Body of pancreas (tissue), 4 donors: Measurements from ENCODE around the gene SLC38A8. TPM values are rescaled to one million over a fixed set of nuclear protein-coding genes. Genes with fewer than 3 reads are reported as not detected.

Experiments
- ATAC-seq: fragments of 150-250 bp; one replicate; pipeline ENCODE4 v1.9.1; 2016
- DNase-seq, 4 donors: peaks; one replicate each; pipeline ENCODE4 v3.0.0-alpha.2; 2019
- H3K27ac ChIP-seq, 4 donors: fragments of 200-600 bp; sonication (generic); 1 replicate in 3 of 4; 2 replicates in 1 of 4; pipeline versions ENCODE4 v1.5.1 to v1.6.1; 2016 to 2019; ENCODE audit warnings: mild to moderate bottlenecking in 1 of 4, mixed read lengths in 1 of 4, moderate library complexity in 1 of 4
- H3K27me3 ChIP-seq, 2 donors: fragments of 200-600 bp; sonication (generic); one replicate each; pipeline ENCODE4 v1.6.0; 2016; ENCODE audit warnings: mild to moderate bottlenecking in 1 of 2
- H3K36me3 ChIP-seq, 2 donors: fragments of 200-600 bp; sonication (generic); replicated peaks in 1 of 2; 2 replicates each; pipeline ENCODE4 v1.5.1; 2016; ENCODE audit warnings: low read depth in 2 of 2; ENCODE audit not compliant: insufficient read depth in 1 of 2
- H3K4me1 ChIP-seq: fragments of 200-600 bp; sonication (generic); one replicate; pipeline ENCODE4 v1.6.0; 2016
- H3K4me3 ChIP-seq, 2 donors: fragments of 200-600 bp; sonication (generic); 1 replicate in 1 of 2; 2 replicates in 1 of 2; pipeline ENCODE4 v1.5.1; 2016 to 2019
- H3K9me3 ChIP-seq, 3 donors: fragments of 200-600 bp; sonication (generic); 1 replicate in 2 of 3; 2 replicates in 1 of 3; pipeline ENCODE4 v1.5.1; 2016
- POLR2A ChIP-seq, 3 donors: fragments of 450-650 bp; IDR thresholded peaks; one replicate each; pipeline ENCODE4 v1.6.1; 2016; ENCODE audit warnings: antibody characterized with exemption in 3 of 3, mild to moderate bottlenecking in 2 of 3
- WGBS, 2 donors: methylation state at CpG; one replicate each; pipeline ENCODE4 v1.1.5; 2017; 5-methylcytosine and 5-hydroxymethylcytosine counted together
- intact Hi-C: fragments of 100-400 bp; cut with DNase I; formaldehyde crosslinking; loops from one replicate; pipeline ENCODE4 v1.15.1; 2023
- total RNA-seq, 2 donors: library from RNA; depleted of rRNA; stranded (reverse); fragments of >200 nt; gene quantifications; one replicate each; pipeline ENCODE4 v1.1.0, GENCODE V29; 2016
- TF ChIP-seq, protein P1 (sequence below), 7 experiments: fragments of 450-650 bp in 4 of 7; fragments of 200-600 bp in 3 of 7; sonication (generic) in 3 of 7; IDR thresholded peaks; one replicate each; pipeline ENCODE4 v1.5.1; 2016 to 2019; ENCODE audit warnings: antibody characterized with exemption in 7 of 7

SLC38A8 gene
- total RNA-seq, 2 donors from 2014 or later, result not detected

DNA sequence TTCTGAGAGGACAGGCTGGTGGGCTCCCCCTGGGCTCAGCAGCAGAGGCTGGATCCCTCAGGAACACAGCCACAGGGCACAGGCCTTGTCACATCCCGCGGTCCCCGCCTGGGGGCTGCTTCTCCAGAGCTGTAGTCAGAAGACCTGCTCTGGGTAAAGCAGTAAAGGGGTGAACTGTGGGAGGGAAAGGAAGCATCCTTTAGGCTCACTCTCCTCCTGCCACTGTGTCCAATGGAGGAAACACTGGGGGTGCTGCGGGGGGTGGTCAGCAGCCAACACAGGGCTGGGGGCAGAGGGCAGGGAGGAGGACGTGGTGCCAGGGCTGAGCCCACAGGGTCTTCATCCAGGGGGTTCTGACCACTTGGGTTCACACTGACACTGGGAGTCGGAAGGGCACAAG is 5.0 kb upstream of the SLC38A8 start:
- Histone ChIP-seq H3K36me3 (no peaks in the 10 kb centered on the region), H3K27ac (no peak overlapping the region), H3K4me3 (no peak overlapping the region), H3K9me3 (no peaks in the 10 kb centered on the region), H3K27me3 (no peaks in the 10 kb centered on the region), H3K4me1 (peaks cover 27% of the 10 kb centered on the region)
- ATAC-seq (no peak), DNase-seq (no peak)
- WGBS, 2 donors, result 89 to 90% methylated on average over 3 to 6 of the region's 6 CpGs
- intact Hi-C loops, result loop anchor here (10.0 kb wide), 2 partner anchors 83 to 213 kb away; partner anchors contain the start of gene NECAB2
- TF ChIP-seq POLR2A (IDR thresholded peaks at IDR 0.05), result no peak
- TF ChIP-seq, protein P1, sequence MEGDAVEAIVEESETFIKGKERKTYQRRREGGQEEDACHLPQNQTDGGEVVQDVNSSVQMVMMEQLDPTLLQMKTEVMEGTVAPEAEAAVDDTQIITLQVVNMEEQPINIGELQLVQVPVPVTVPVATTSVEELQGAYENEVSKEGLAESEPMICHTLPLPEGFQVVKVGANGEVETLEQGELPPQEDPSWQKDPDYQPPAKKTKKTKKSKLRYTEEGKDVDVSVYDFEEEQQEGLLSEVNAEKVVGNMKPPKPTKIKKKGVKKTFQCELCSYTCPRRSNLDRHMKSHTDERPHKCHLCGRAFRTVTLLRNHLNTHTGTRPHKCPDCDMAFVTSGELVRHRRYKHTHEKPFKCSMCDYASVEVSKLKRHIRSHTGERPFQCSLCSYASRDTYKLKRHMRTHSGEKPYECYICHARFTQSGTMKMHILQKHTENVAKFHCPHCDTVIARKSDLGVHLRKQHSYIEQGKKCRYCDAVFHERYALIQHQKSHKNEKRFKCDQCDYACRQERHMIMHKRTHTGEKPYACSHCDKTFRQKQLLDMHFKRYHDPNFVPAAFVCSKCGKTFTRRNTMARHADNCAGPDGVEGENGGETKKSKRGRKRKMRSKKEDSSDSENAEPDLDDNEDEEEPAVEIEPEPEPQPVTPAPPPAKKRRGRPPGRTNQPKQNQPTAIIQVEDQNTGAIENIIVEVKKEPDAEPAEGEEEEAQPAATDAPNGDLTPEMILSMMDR (IDR thresholded peaks at IDR 0.05), result no peak

DNA sequence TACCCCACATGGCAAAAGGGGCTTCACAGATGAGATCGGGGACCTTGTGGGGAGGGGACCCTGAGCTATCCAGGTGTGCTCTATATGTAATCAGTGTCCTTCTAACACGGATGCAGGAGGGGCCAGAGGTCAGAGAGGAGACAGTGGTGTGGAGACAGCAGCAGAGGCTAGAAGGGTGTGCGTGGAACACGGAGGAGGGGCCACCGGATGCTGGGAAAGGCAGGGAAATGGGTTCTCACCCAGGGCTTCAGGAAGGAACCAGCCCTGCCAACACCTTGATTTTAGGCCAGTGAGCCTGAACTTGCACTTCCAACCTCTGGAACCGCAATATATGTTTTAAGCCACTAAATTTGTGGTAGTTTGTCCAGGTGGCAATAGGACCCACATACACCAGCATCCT is 4.6 kb upstream of the SLC38A8 start:
- intact Hi-C loops, result loop anchor here (10.0 kb wide), 2 partner anchors 82 to 212 kb away; partner anchors contain the start of gene NECAB2
- no peak for ATAC-seq
- Histone ChIP-seq H3K36me3 (no peaks in the 10 kb centered on the region), H3K4me1 (peaks cover 27% of the 10 kb centered on the region), H3K4me3 (no peak overlapping the region), H3K27ac (no peak overlapping the region), H3K27me3 (no peaks in the 10 kb centered on the region), H3K9me3 (no peaks in the 10 kb centered on the region)
- DNase-seq, result no peak
- no peak for TF ChIP-seq POLR2A (IDR thresholded peaks at IDR 0.05)
- TF ChIP-seq, protein P1 (IDR thresholded peaks at IDR 0.05), result no peak
- WGBS, 2 donors, result 87 to 89% methylated on average over 6 of the region's 6 CpGs

DNA sequence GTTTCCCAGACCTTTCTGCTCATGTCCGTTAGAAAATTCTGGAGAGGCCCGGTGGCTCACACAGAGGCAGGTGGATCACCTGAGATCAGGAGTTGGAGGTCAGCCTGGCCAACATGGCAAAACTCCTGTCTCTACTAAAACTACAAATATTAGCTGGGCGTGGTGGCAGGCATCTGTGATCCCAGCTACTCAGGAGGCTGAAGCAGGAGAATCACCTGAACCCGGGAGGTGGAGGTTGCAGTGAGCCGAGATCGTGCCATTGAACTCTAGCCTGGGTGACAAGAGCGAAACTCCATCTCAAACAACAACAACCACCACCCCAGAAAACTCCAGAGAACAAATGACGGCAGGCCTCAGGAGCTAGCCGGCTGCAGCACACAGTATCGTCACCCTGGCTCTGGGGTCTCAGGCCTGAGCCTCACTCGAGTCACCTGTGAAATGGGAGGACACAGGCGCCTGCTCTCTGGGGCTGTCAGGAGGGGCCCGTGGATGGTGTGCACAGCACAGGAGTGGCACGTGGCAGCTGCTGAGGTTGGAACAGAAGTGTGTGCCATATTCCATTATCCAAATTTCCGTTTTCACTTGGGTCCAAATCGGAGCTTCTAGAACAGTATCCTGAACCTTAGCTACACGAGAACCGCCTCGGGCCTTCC is 3.3 kb upstream of the SLC38A8 start:
- H3K36me3 ChIP-seq, result no peaks in the 10 kb centered on the region
- no peak for TF ChIP-seq POLR2A (IDR thresholded peaks at IDR 0.05)
- TF ChIP-seq, protein P1 (IDR thresholded peaks at IDR 0.05), result no peak
- WGBS, 2 donors, result 92% methylated on average over 16 to 19 of the region's 19 CpGs
- H3K4me3 ChIP-seq, result no peak overlapping the region
- peaks cover 27% of the 10 kb centered on the region for H3K4me1 ChIP-seq
- DNase-seq, result no peak
- ATAC-seq, result no peak
- H3K27me3 ChIP-seq, result no peaks in the 10 kb centered on the region
- no peak overlapping the region for H3K27ac ChIP-seq
- intact Hi-C loops, result loop anchor here (10.0 kb wide), 2 partner anchors 81 to 211 kb away; partner anchors contain the start of gene NECAB2
- no peaks in the 10 kb centered on the region for H3K9me3 ChIP-seq

DNA sequence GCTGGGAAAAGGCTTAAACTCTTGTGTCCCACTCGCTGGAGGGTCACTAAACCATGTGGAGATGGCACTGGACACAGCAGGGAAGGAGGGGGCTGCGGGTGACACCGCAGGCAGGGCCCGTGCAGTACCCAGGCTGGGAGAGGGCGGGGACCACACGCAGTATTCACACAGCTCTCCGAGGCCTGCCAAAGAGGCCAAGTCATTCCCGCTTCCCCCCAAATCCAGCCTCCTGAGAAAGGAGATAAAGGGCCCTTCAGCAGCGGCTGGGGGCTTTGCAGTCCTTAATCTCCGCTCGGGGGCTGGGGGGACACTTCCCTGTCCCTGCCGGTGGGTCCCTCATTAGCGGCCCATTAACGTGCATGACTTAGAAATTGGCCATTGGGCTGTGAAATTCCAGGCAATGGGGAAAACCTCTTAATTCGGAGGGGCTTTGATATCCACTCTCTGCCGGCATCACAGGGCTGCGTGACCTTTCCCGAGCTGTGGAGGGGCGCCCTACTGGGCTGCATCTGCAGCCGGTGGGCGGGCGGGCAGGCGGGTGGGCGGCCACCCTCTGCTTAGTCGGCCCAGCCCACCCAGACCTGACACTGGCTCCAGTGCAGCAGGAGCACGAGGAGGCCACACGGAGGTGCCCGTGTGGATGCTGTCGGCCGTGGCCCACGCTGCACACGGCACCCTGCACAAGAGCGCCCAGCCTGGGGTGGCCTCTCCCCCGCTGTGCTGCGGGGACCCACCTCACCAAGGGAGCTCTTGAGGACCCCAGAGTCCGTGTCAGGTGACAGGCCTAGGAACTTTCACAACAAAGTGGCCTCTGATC is 2.6 kb upstream of the SLC38A8 start:
- WGBS, 2 donors, result 66 to 70% methylated on average over 11 to 26 of the region's 36 CpGs
- Histone ChIP-seq H3K27ac (no peak overlapping the region), H3K4me3 (no peak overlapping the region), H3K36me3 (no peaks in the 10 kb centered on the region), H3K4me1 (peaks cover 27% of the 10 kb centered on the region), H3K9me3 (no peaks in the 10 kb centered on the region), H3K27me3 (no peaks in the 10 kb centered on the region)
- DNase-seq (no peak), ATAC-seq (no peak)
- intact Hi-C loops, result loop anchor here (10.0 kb wide), 2 partner anchors 80 to 210 kb away; partner anchors contain the start of gene NECAB2
- TF ChIP-seq, protein P1 (IDR thresholded peaks at IDR 0.05), result no peak
- TF ChIP-seq POLR2A (IDR thresholded peaks at IDR 0.05), result no peak
